GM12875 (cell line): ENCODE measurements around the gene CACNA2D3.

ENCODE experiments used
- H3K4me3 ChIP-seq: one replicate; pipeline ENCODE4 v1.5.1; 2011; ENCODE audit warnings: low read depth, low read length, control low read depth
- CTCF ChIP-seq: IDR thresholded peaks from 2 replicates; pipeline ENCODE4 v1.5.1; 2011; ENCODE audit warnings: low read depth, mild to moderate bottlenecking, control low read depth, inconsistent platforms, low read length, moderate library complexity, borderline replicate concordance; ENCODE audit not compliant: insufficient read depth

CACNA2D3 gene

DNA sequence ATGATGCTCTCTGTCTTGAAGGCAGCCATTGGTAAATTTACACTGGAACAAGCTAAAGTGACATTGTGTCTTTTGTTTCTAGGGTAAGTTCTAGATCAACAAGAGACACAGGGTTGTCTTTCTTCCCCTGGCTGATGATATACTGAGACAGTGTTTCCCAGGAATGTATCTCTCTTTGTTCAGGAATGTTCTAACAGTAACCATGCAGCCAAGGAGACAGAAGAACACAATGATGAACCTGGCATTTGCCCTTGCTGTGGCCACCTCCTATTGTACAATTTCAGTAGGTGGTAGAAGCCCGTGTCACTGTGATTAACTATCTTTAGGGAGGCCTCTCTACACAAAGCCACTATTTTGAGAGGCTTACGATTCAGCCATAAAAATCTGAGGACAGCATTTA lies 674.8 kb downstream of the CACNA2D3 start:
- TF ChIP-seq CTCF, result no peak
- H3K4me3 ChIP-seq, result no peak overlapping the region

DNA sequence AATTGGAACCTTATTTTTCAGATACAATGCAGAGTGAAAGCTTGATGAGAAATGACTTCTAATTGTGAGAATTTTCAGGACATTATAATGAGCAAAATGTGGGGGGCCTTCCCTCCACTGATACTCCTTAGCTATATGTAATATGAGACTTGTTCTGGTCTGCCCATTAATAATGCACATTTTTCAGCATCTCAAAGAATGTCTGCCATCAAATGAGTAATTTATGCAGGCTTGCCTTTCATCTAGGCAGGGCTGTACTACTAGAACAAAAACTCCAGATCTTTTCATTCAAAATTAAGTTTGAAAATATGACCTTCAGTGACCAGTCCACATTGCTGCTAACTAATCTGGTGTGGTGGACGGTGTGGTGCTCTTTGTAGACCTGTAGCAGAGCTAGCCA lies 678.1 kb downstream of the CACNA2D3 start:
- TF ChIP-seq CTCF, result no peak
- no peak overlapping the region for H3K4me3 ChIP-seq

DNA sequence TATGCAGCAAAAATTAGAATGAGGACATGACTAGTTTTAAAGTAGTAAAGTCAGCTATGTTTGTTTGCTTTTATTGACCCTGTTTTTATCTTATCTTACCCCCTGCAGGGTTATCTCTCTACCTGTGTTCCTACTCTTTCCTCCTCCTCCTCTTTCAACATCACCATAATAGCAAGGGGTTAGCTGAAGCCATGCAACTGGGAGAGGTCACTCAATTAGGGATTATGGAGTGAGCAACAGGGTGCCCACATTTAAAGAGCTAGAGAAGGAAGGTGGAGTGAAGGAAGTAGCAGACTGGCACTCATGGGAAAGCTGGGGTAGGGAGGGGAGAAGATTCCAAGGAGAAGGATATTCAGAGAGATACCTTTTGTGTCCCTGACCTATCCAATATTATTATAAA lies 679.6 kb downstream of the CACNA2D3 start:
- H3K4me3 ChIP-seq, result no peak overlapping the region
- no peak for TF ChIP-seq CTCF

- H3K4me3 ChIP-seq, result no peak overlapping the region
- TF ChIP-seq CTCF, result no peak
Measured at GRCh38 chr3:54810401-54810800, 688.0 kb downstream of the CACNA2D3 start.

DNA sequence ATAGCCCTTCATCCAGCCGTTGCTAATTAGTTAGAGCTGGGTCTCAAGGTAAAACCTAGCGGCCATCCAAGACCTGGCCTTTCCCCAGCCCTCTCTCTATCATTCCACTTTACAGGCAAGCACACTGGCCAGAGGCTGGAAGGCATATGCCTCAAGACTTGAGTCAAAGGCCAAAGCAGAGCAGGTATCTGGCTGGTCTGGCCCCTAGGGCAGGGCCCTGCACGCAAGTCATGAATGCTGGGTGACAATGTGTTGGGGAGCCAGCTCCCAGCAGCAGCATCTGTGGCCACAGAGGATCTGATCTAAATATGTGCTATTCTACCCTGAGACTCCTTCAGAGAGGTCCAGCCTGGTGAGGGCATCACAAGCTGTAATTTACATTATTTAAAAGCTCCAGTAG lies 691.9 kb downstream of the CACNA2D3 start:
- TF ChIP-seq CTCF, result no peak
- no peak overlapping the region for H3K4me3 ChIP-seq

DNA sequence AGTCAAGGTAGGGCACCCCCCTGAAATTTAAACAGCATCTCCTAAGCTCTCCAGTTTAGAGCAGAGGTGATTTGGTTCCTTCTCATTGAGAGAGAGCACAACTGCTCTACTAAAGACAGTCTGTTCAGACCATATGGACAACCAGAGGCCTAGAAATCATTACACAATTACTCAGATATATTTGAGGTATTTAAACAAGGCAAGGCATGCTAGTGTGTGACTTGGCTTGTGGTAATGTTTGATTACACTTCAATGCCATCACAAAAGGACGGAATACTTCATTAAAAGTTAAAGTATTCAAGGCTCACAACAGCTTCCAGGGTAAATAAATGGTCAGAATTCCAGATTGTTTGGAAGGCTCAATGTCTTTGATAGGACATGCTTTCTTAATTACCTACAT lies 695.3 kb downstream of the CACNA2D3 start:
- no peak overlapping the region for H3K4me3 ChIP-seq
- no peak for TF ChIP-seq CTCF

GRCh38 chr3:54818486-54818885 lies 696.1 kb downstream of the CACNA2D3 start:
- H3K4me3 ChIP-seq, result no peak overlapping the region
- no peak for TF ChIP-seq CTCF
